Thyroid gland (tissue), 4 donors: ENCODE data around the gene CALCB. TPM values are rescaled to one million over a fixed set of nuclear protein-coding genes. Genes with fewer than 3 reads are reported as not detected.

Experiments
- DNase-seq, 2 donors: peaks; one replicate each; pipeline ENCODE4 v3.0.0-alpha.2; 2019
- H3K27ac ChIP-seq, 3 donors: fragments of 200-600 bp; sonication (generic); 1 replicate in 2 of 3; 2 replicates in 1 of 3; pipeline ENCODE4 v1.5.1; 2016 to 2019; ENCODE audit warnings: mild to moderate bottlenecking in 1 of 3, moderate library complexity in 1 of 3
- H3K27me3 ChIP-seq: fragments of 200-600 bp; sonication (generic); one replicate; pipeline ENCODE4 v1.5.1; 2019
- H3K36me3 ChIP-seq, 2 donors: fragments of 200-600 bp; sonication (generic); one replicate each; pipeline ENCODE4 v1.5.1; 2016 to 2019
- H3K4me1 ChIP-seq, 2 donors: fragments of 200-600 bp; sonication (generic); one replicate each; pipeline ENCODE4 v1.5.1; 2017 to 2019
- H3K4me3 ChIP-seq, 3 donors: fragments of 200-600 bp; sonication (generic); replicated peaks in 1 of 3; 1 replicate in 2 of 3; 2 replicates in 1 of 3; pipeline ENCODE4 v1.5.1; 2016; ENCODE audit warnings: mild to moderate bottlenecking in 1 of 3
- H3K9me3 ChIP-seq: fragments of 200-600 bp; sonication (generic); one replicate; pipeline ENCODE4 v1.5.1; 2017
- CTCF ChIP-seq, 6 experiments: fragments of 200-600 bp in 3 of 6; fragments of 450-650 bp in 3 of 6; sonication (generic) in 3 of 6; IDR thresholded peaks; one replicate each; pipeline ENCODE4 v1.5.1; 2016 to 2019; ENCODE audit warnings: antibody characterized with exemption in 6 of 6, mild to moderate bottlenecking in 2 of 6, inconsistent platforms in 1 of 6, moderate library complexity in 1 of 6
- POLR2A ChIP-seq, 2 donors: fragments of 450-650 bp; IDR thresholded peaks; one replicate each; pipeline ENCODE4 v1.6.1; 2017; ENCODE audit warnings: antibody characterized with exemption in 2 of 2, mild to moderate bottlenecking in 2 of 2, moderate library complexity in 1 of 2
- WGBS, 2 donors: methylation state at CpG; one replicate each; pipeline ENCODE4 v1.1.5; 2017; 5-methylcytosine and 5-hydroxymethylcytosine counted together
- intact Hi-C: fragments of 100-400 bp; cut with DNase I; formaldehyde crosslinking; loops from one replicate; pipeline ENCODE4 v1.15.1; 2023
- total RNA-seq, 4 donors: library from RNA; depleted of rRNA; stranded (reverse); fragments of >200 nt; gene quantifications; one replicate each; pipeline ENCODE4 v1.2.3, GENCODE V29; 2016

The CALCB gene
- total RNA-seq, 4 donors from 2014 or later = 0.33 to 20.3 (median 2.4) TPM

GRCh38 chr11:15075162-15075526, 1.8 kb downstream of the CALCB start:
- intact Hi-C loops = loop anchor here (5.0 to 10.0 kb wide), 2 partner anchors 100 to 168 kb away; partner anchors contain the start of gene CALCA
- Histone ChIP-seq H3K36me3 (no peaks in the 10 kb centered on the region), H3K27ac (no peak overlapping the region), H3K4me3 (no peak overlapping the region), H3K4me1 (peaks cover 11 to 18% of the 10 kb centered on the region in 2 donors), H3K9me3 (no peaks in the 10 kb centered on the region), H3K27me3 (peaks cover 4% of the 10 kb centered on the region)
- DNase-seq = no peak
- TF ChIP-seq POLR2A (IDR thresholded peaks at IDR 0.05) (no peak), CTCF (IDR thresholded peaks at IDR 0.05) (no peak)
- 38% methylated on average over 4 of the region's 4 CpGs for WGBS, 2 donors

- intact Hi-C loops = no loop called here
Measured at GRCh38 chr11:15091175-15091574, 17.8 kb downstream of the CALCB start.

DNA sequence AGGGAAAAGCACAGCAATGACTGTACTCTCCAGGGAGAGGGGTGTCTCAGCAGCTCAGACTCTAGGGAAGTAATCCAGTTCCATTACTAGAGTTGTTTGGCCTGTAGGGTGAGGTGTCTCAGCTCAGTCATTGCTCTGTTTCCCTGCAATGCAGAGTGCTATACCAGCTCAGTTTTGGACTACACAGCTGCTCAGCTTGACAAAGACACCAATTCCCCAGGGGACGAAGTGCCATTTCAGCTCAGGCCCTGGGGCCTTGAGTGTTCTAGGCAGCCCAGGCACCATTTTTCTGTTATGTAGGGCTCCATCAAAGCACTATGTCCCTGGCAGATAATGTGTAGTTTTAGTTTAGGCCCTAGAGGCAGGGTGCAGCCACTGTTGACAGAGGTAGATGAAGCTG, 18.2 kb downstream of the CALCB start:
- no peaks in the 10 kb centered on the region for H3K9me3 ChIP-seq
- 100% methylated on average over 1 of the region's 1 CpG for WGBS, 2 donors
- no peak overlapping the region for H3K4me3 ChIP-seq
- H3K4me1 ChIP-seq = no peaks in the 10 kb centered on the region
- no peak overlapping the region for H3K27ac ChIP-seq
- DNase-seq = no peak
- no peaks in the 10 kb centered on the region for H3K27me3 ChIP-seq
- intact Hi-C loops = no loop called here
- H3K36me3 ChIP-seq = no peaks in the 10 kb centered on the region
- TF ChIP-seq CTCF (IDR thresholded peaks at IDR 0.05) (no peak), POLR2A (IDR thresholded peaks at IDR 0.05) (no peak)

More at GRCh38 chr11:15091175-15091574, 17.8 kb downstream of the CALCB start:
- Histone ChIP-seq H3K4me1 (no peaks in the 10 kb centered on the region), H3K4me3 (no peak overlapping the region), H3K27ac (no peak overlapping the region), H3K9me3 (no peaks in the 10 kb centered on the region), H3K27me3 (no peaks in the 10 kb centered on the region), H3K36me3 (no peaks in the 10 kb centered on the region)
- DNase-seq = no peak
- no peak for TF ChIP-seq POLR2A (IDR thresholded peaks at IDR 0.05)
- no peak for TF ChIP-seq CTCF (IDR thresholded peaks at IDR 0.05)

- Histone ChIP-seq H3K4me1 (no peaks in the 10 kb centered on the region), H3K36me3 (no peaks in the 10 kb centered on the region), H3K27ac (no peak overlapping the region), H3K27me3 (no peaks in the 10 kb centered on the region), H3K4me3 (no peak overlapping the region), H3K9me3 (no peaks in the 10 kb centered on the region)
- no peak for DNase-seq
- TF ChIP-seq POLR2A (IDR thresholded peaks at IDR 0.05) (no peak), CTCF (IDR thresholded peaks at IDR 0.05) (no peak)
- intact Hi-C loops = no loop called here
- 87 to 91% methylated on average over 2 of the region's 2 CpGs for WGBS, 2 donors
Measured at GRCh38 chr11:15093432-15093831, 20.0 kb downstream of the CALCB start.

DNA sequence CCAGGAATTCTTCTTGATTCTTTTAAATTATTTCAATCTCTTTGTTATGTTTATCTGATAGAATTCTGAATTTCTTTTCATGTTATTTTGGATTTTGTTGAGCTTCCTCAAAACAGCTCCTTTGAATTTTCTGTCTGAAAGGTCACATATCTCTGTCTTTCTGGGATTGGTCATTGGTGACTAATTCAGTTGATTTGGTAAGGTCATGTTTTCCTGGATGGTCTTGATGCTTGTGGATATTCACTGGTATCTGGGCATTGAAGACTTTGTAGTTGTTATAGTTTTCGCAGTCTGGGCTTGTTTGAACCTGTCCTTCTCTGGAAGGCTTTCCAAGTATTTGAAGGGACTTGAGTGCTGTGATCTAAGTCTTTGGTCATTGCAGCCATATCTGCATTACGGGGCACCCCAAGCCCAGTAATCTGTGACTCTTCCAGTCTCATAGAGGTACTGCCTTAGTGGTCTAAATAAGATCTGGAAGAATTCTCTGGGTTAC, 22.4 kb downstream of the CALCB start:
- H3K27me3 ChIP-seq = no peaks in the 10 kb centered on the region
- H3K9me3 ChIP-seq = no peaks in the 10 kb centered on the region
- H3K4me1 ChIP-seq = no peaks in the 10 kb centered on the region
- 96 to 97% methylated on average over 2 of the region's 2 CpGs for whole genome bisulfite sequencing, 2 donors
- no peak for DNase-seq
- no peak for TF ChIP-seq POLR2A (IDR thresholded peaks at IDR 0.05)
- no peak for TF ChIP-seq CTCF (IDR thresholded peaks at IDR 0.05)
- intact Hi-C loops = no loop called here
- H3K4me3 ChIP-seq = no peak overlapping the region
- no peak overlapping the region for H3K27ac ChIP-seq
- H3K36me3 ChIP-seq = no peaks in the 10 kb centered on the region
